IMR-90 (cell line): ENCODE data around the gene FAM168A. TPM values are rescaled to one million over a fixed set of nuclear protein-coding genes. Genes with fewer than 3 reads are reported as not detected.
A peak's percentile ranks its signal among the peaks of the same experiment; 100 is the strongest.

Experiments used
- ATAC-seq: fragments of 200-7000 bp; cut with Tn5 transposase; 2 replicates; pipeline ENCODE4 v1.9.1; 2020; ENCODE audit warnings: low read depth, mild to moderate bottlenecking, moderate library complexity
- BruUV-seq: library from RNA; stranded (reverse); fragments of 400-500 nt; replicated peaks from 2 replicates; lab custom pipeline; 2021; lab: Mats Ljungman, UMichigan
- CTCF ChIA-PET: fragments of 300-600 bp; formaldehyde crosslinking; extraction: SDS; loops from one replicate; lab custom pipeline; 2021; ENCODE audit warnings: antibody characterized with exemption; lab: Yijun Ruan, JAX
- POLR2A ChIA-PET: fragments of 300-600 bp; sonication (Branson Sonifier 250); formaldehyde crosslinking; loops from one replicate; lab custom pipeline; 2022; ENCODE audit warnings: antibody characterized with exemption; ENCODE audit not compliant: unreplicated experiment; lab: Charles Lee
- DNase-seq: peaks from one replicate; pipeline ENCODE4 v3.0.0; 2013
- H2AFZ ChIP-seq: replicated peaks from 2 replicates; pipeline ENCODE3; 2013; ENCODE audit warnings: low read length, mild to moderate bottlenecking; ENCODE audit not compliant: poor library complexity
- H2AK5ac ChIP-seq: 2 replicates; pipeline ENCODE4 v1.6.1; 2013; ENCODE audit warnings: low read depth, low read length, inconsistent platforms
- H2AK9ac ChIP-seq: replicated peaks from 2 replicates; pipeline ENCODE3; 2013; ENCODE audit warnings: mild to moderate bottlenecking, low read depth, low read length, moderate library complexity; ENCODE audit not compliant: poor library complexity
- H2BK120ac ChIP-seq: 2 replicates; pipeline ENCODE4 v1.6.1; 2013; ENCODE audit warnings: low read depth, low read length, inconsistent platforms
- H2BK15ac ChIP-seq: 3 replicates; pipeline ENCODE4 v1.6.1; 2013; ENCODE audit warnings: low read depth, low read length, inconsistent platforms
- H2BK20ac ChIP-seq: 2 replicates; pipeline ENCODE4 v1.6.1; 2013; ENCODE audit warnings: low read depth, mild to moderate bottlenecking, inconsistent platforms, low read length, moderate library complexity
- H2BK5ac ChIP-seq: 2 replicates; pipeline ENCODE4 v1.6.1; 2013; ENCODE audit warnings: mild to moderate bottlenecking, low read depth, low read length, inconsistent platforms; ENCODE audit not compliant: poor library complexity, severe bottlenecking
- H3K14ac ChIP-seq: replicated peaks from 2 replicates; pipeline ENCODE4 v1.6.1; 2013; ENCODE audit warnings: low read depth, low read length, inconsistent platforms
- H3K18ac ChIP-seq: 2 replicates; pipeline ENCODE4 v1.6.1; 2013; ENCODE audit warnings: low read depth, low read length, control low read depth
- H3K23ac ChIP-seq: 2 replicates; pipeline ENCODE4 v1.6.1; 2013; ENCODE audit warnings: low read depth, low read length, inconsistent platforms
- H3K27ac ChIP-seq: 2 replicates; pipeline ENCODE4 v1.5.1; 2013; ENCODE audit warnings: mild to moderate bottlenecking, control low read depth, low read length; ENCODE audit not compliant: insufficient read depth
- H3K27me3 ChIP-seq: 2 replicates; pipeline ENCODE4 v1.6.1; 2013; ENCODE audit warnings: low read length; ENCODE audit not compliant: control insufficient read depth, insufficient read depth
- H3K36me3 ChIP-seq: 2 replicates; pipeline ENCODE4 v1.6.1; 2013; ENCODE audit warnings: low read length, mixed read lengths; ENCODE audit not compliant: control insufficient read depth, insufficient read depth
- H3K4ac ChIP-seq: 2 replicates; pipeline ENCODE4 v1.6.1; 2013; ENCODE audit warnings: low read depth, low read length, inconsistent platforms
- H3K4me1 ChIP-seq: 2 replicates; pipeline ENCODE4 v1.6.1; 2013; ENCODE audit warnings: low read length, mixed read lengths; ENCODE audit not compliant: control insufficient read depth, insufficient read depth
- H3K4me2 ChIP-seq: 2 replicates; pipeline ENCODE4 v1.6.1; 2013; ENCODE audit warnings: low read depth, mild to moderate bottlenecking, control low read depth, low read length, moderate library complexity
- H3K4me3 ChIP-seq: 2 replicates; pipeline ENCODE4 v1.5.1; 2013; ENCODE audit warnings: low read depth, mild to moderate bottlenecking, control low read depth, low read length, moderate library complexity; ENCODE audit not compliant: insufficient read depth
- H3K56ac ChIP-seq: 2 replicates; pipeline ENCODE4 v1.6.1; 2013; ENCODE audit warnings: low read length, inconsistent platforms; ENCODE audit not compliant: insufficient read depth; ENCODE audit errors: extremely low read depth
- H3K79me1 ChIP-seq, 2 experiments: 2 replicates each; pipeline ENCODE4 v1.6.1; 2013; ENCODE audit warnings: low read length in 2 of 2, inconsistent platforms in 1 of 2, low read depth in 1 of 2
- H3K9ac ChIP-seq: 2 replicates; pipeline ENCODE4 v1.6.1; 2013; ENCODE audit warnings: low read depth, low read length, control low read depth
- H3K9me1 ChIP-seq: 2 replicates; pipeline ENCODE4 v1.6.1; 2013; ENCODE audit warnings: low read length, inconsistent platforms; ENCODE audit not compliant: insufficient read depth
- H3K9me3 ChIP-seq: 2 replicates; pipeline ENCODE4 v1.6.1; 2013; ENCODE audit warnings: low read length; ENCODE audit not compliant: control insufficient read depth, insufficient read depth
- H4K20me1 ChIP-seq: 2 replicates; pipeline ENCODE4 v1.6.1; 2013; ENCODE audit warnings: low read length, inconsistent platforms; ENCODE audit not compliant: insufficient read depth
- H4K5ac ChIP-seq: 2 replicates; pipeline ENCODE4 v1.6.1; 2013; ENCODE audit warnings: mild to moderate bottlenecking, low read depth, low read length, control low read depth
- H4K8ac ChIP-seq, 2 experiments: 2 replicates each; pipeline ENCODE4 v1.6.1; 2013; ENCODE audit warnings: low read depth in 2 of 2, low read length in 2 of 2, control low read depth in 1 of 2, inconsistent platforms in 1 of 2
- H4K91ac ChIP-seq: 2 replicates; pipeline ENCODE4 v1.6.1; 2013; ENCODE audit warnings: low read depth, low read length, inconsistent platforms; ENCODE audit not compliant: insufficient read depth
- BHLHE40 ChIP-seq: fragments of 150-350 bp; IDR thresholded peaks from 2 replicates; pipeline ENCODE4 v1.6.1; 2016; ENCODE audit warnings: mild to moderate bottlenecking, low read depth, low read length
- CEBPB ChIP-seq: IDR thresholded peaks from 2 replicates; pipeline ENCODE4 v1.6.1; 2012; ENCODE audit warnings: low read depth, low read length, improper control_type of control experiment
- CHD1 ChIP-seq: IDR thresholded peaks from 2 replicates; pipeline ENCODE4 v1.6.1; 2012; ENCODE audit warnings: low read depth, low read length, improper control_type of control experiment
- CTCF ChIP-seq: conservative IDR thresholded peaks from 2 replicates; pipeline ENCODE4 v1.5.1; 2012; ENCODE audit warnings: mild to moderate bottlenecking, low read depth, low read length, improper control_type of control experiment
- ELK1 ChIP-seq: fragments of 150-350 bp; IDR thresholded peaks from 2 replicates; pipeline ENCODE4 v1.6.1; 2016; ENCODE audit warnings: low read depth, mild to moderate bottlenecking, low read length, moderate library complexity, borderline replicate concordance
- FOS ChIP-seq: fragments of 150-350 bp; IDR thresholded peaks from 2 replicates; pipeline ENCODE4 v1.6.1; 2016; ENCODE audit warnings: low read depth, low read length
- MAFK ChIP-seq: IDR thresholded peaks from 2 replicates; pipeline ENCODE4 v1.6.1; 2012; ENCODE audit warnings: low read depth, low read length, improper control_type of control experiment
- MAZ ChIP-seq: IDR thresholded peaks from 2 replicates; pipeline ENCODE4 v1.6.1; 2012; ENCODE audit warnings: low read depth, mild to moderate bottlenecking, low read length, improper control_type of control experiment, moderate library complexity, borderline replicate concordance
- MXI1 ChIP-seq: IDR thresholded peaks from 2 replicates; pipeline ENCODE4 v1.6.1; 2012; ENCODE audit warnings: low read depth, mild to moderate bottlenecking, low read length, moderate library complexity, borderline replicate concordance
- NFE2L2 ChIP-seq: fragments of 150-350 bp; IDR thresholded peaks from 2 replicates; pipeline ENCODE4 v1.6.1; 2016; ENCODE audit warnings: low read depth, mild to moderate bottlenecking, low read length
- RAD21 ChIP-seq: IDR thresholded peaks from 2 replicates; pipeline ENCODE4 v1.6.1; 2012; ENCODE audit warnings: low read length, improper control_type of control experiment
- RCOR1 ChIP-seq: IDR thresholded peaks from 2 replicates; pipeline ENCODE4 v1.6.1; 2012; ENCODE audit warnings: mild to moderate bottlenecking, low read length, improper control_type of control experiment; ENCODE audit not compliant: insufficient replicate concordance
- RFX5 ChIP-seq: IDR thresholded peaks from 2 replicates; pipeline ENCODE4 v1.8.0; 2012; ENCODE audit warnings: low read depth, mild to moderate bottlenecking, low read length, moderate library complexity
- SMC3 ChIP-seq: fragments of 150-350 bp; IDR thresholded peaks from 2 replicates; pipeline ENCODE4 v1.6.1; 2016; ENCODE audit warnings: low read depth, mild to moderate bottlenecking, antibody characterized with exemption, low read length, moderate library complexity
- USF2 ChIP-seq: fragments of 150-350 bp; IDR thresholded peaks from 2 replicates; pipeline ENCODE4 v1.6.1; 2017; ENCODE audit warnings: mild to moderate bottlenecking, antibody characterized with exemption, low read length, low read depth
- WGBS, 2 experiments: methylation state at CpG; one replicate each; pipeline versions ENCODE4 v1.1.5 to v1.1.7; 2013; ENCODE audit warnings: missing lambda C conversion rate in 2 of 2; ENCODE audit not compliant: insufficient read length in 1 of 2; ENCODE audit errors: extremely low coverage in 2 of 2; 5-methylcytosine and 5-hydroxymethylcytosine counted together
- dilution Hi-C: fragments of 300-500 bp; cut with HindIII; formaldehyde crosslinking; loops from one replicate; pipeline ENCODE4 v1.14.3; 2018; ENCODE audit warnings: low sequenced_read_pairs; ENCODE audit not compliant: unreplicated experiment
- in situ Hi-C: fragments of 300-500 bp; cut with MboI; formaldehyde crosslinking; loops from 3 replicates; pipeline ENCODE4 v1.14.3; 2019; ENCODE audit warnings: low sequenced_read_pairs, inconsistent platforms, mixed read lengths
- intact Hi-C: fragments of 100-400 bp; cut with micrococcal nuclease; formaldehyde crosslinking; loops from 2 replicates; pipeline ENCODE4 v1.10.0; 2022
- polyA plus RNA-seq, 3 experiments: library from polyadenylated mRNA; depleted of rRNA; stranded (reverse); fragments of >200 nt; gene quantifications; 2 replicates each; pipeline ENCODE4 v1.2.3, GENCODE V29; 2012; ENCODE audit warnings: low replicate concordance in 1 of 3
- total RNA-seq: library from RNA; depleted of rRNA; stranded (reverse); fragments of >200 nt; gene quantifications from 2 replicates; pipeline ENCODE4 v1.2.3, GENCODE V29; 2012

The FAM168A gene
- total and polyA plus RNA-seq, 2 of the 4 experiments (the other 2 are of a cell fraction), result 13.1 to 22.8 TPM

GRCh38 chr11:73461335-73461840 lies 136.5 kb downstream of the FAM168A start:
- Histone ChIP-seq H3K18ac (no peak overlapping the region), H3K27ac (no peak overlapping the region), H3K56ac (no peak overlapping the region), H4K8ac (no peak overlapping the region), H2AK5ac (no peak overlapping the region), H4K91ac (no peak overlapping the region), H4K5ac (no peak overlapping the region), H3K4me1 (peaks cover 7% of the 10 kb centered on the region), H3K9me1 (no peaks in the 10 kb centered on the region), H3K79me1 (peaks cover 0 to 8% of the 10 kb centered on the region in 2 experiments; a peak in 1 of 4 replicates), H3K4me3 (no peak overlapping the region), H2BK15ac (no peak overlapping the region), H3K4ac (no peak overlapping the region), H3K36me3 (no peaks in the 10 kb centered on the region), H3K27me3 (no peaks in the 10 kb centered on the region), H2AFZ (no peak overlapping the region), H2BK5ac (no peak overlapping the region), H2BK120ac (no peak overlapping the region), H3K9ac (no peak overlapping the region), H3K4me2 (no peak overlapping the region), H2AK9ac (no peak overlapping the region), H3K23ac (no peak overlapping the region), H2BK20ac (no peak overlapping the region), H3K9me3 (no peaks in the 10 kb centered on the region), H3K14ac (no peak overlapping the region), H4K20me1 (no peaks in the 10 kb centered on the region; the same call in 1 of the 2 replicates)
- DNase-seq (peak; percentile 13), ATAC-seq (no peak)
- in situ Hi-C loops (no loop called here), intact Hi-C loops (no loop called here), dilution Hi-C loops (no loop called here)
- BruUV-seq, result no TSS peak
- CTCF ChIA-PET, result no interaction called here
- POLR2A ChIA-PET, result no interaction called here
- TF ChIP-seq MAFK (no peak), RCOR1 (no peak), CTCF (no peak), SMC3 (no peak), RAD21 (no peak), CEBPB (no peak), USF2 (no peak), BHLHE40 (no peak), ELK1 (no peak), RFX5 (no peak), NFE2L2 (no peak), MAZ (no peak), FOS (no peak), CHD1 (no peak), MXI1 (no peak)
- WGBS, 2 experiments, result 33% methylated on average over 1 of the region's 2 CpGs; no CpG with 5 or more reads in 1 of the 2 experiments
